HepG2 (cell line): ENCODE data around the gene RPLP2. TPM values are rescaled to one million over a fixed set of nuclear protein-coding genes. Genes with fewer than 3 reads are reported as not detected.

Source experiments
- ARHGAP35 ChIP-seq: sonication (generic); formaldehyde crosslinking; IDR thresholded peaks from 2 replicates; pipeline ENCODE4 v1.9.0; 2022; ENCODE audit warnings: mild to moderate bottlenecking, inconsistent platforms, moderate library complexity, missing genetic modification reagents, borderline replicate concordance
- CENPT ChIP-seq: sonication (generic); formaldehyde crosslinking; IDR thresholded peaks from 2 replicates; pipeline ENCODE4 v1.8.0; 2022; ENCODE audit warnings: low read depth, mild to moderate bottlenecking, moderate library complexity, missing genetic modification reagents
- IKZF4 ChIP-seq: sonication (generic); formaldehyde crosslinking; IDR thresholded peaks from 2 replicates; pipeline ENCODE4 v1.5.1; 2020; ENCODE audit warnings: borderline replicate concordance, mild to moderate bottlenecking, low read depth, missing genetic modification reagents; ENCODE audit errors: not compliant biosample characterization
- MED8 ChIP-seq: sonication (generic); formaldehyde crosslinking; IDR thresholded peaks from 2 replicates; pipeline ENCODE4 v1.8.1; 2023; ENCODE audit warnings: mild to moderate bottlenecking, missing genetic modification reagents; ENCODE audit not compliant: insufficient replicate concordance
- MTF2 ChIP-seq: sonication (generic); formaldehyde crosslinking; IDR thresholded peaks from 2 replicates; pipeline ENCODE4 v1.5.0; 2020; ENCODE audit warnings: missing genetic modification reagents, borderline replicate concordance
- NFATC3 ChIP-seq: sonication (generic); formaldehyde crosslinking; IDR thresholded peaks from 2 replicates; pipeline ENCODE4 v1.5.1; 2020; ENCODE audit warnings: mild to moderate bottlenecking, missing genetic modification reagents
- ZBTB7B ChIP-seq: sonication (generic); formaldehyde crosslinking; IDR thresholded peaks from 2 replicates; pipeline ENCODE4 v1.4.0; 2020; ENCODE audit warnings: missing genetic modification reagents
- ZBTB8A ChIP-seq: sonication (generic); formaldehyde crosslinking; IDR thresholded peaks from 2 replicates; pipeline ENCODE4 v1.4.0; 2020; ENCODE audit warnings: mild to moderate bottlenecking, low read depth, missing genetic modification reagents, borderline replicate concordance
- ZFP1 ChIP-seq: IDR thresholded peaks from 2 replicates; pipeline ENCODE4 v1.6.1; 2016
- ZFP36 ChIP-seq: fragments of 150-350 bp; IDR thresholded peaks from 2 replicates; pipeline ENCODE4 v1.6.1; 2018; ENCODE audit warnings: borderline replicate concordance, low read length, low read depth; ENCODE audit not compliant: partially characterized antibody
- ZIK1 ChIP-seq: sonication (generic); formaldehyde crosslinking; IDR thresholded peaks from 2 replicates; pipeline ENCODE4 v1.5.0; 2020; ENCODE audit warnings: mild to moderate bottlenecking, low read depth, missing genetic modification reagents, borderline replicate concordance
- ZKSCAN5 ChIP-seq: sonication (generic); formaldehyde crosslinking; IDR thresholded peaks from 2 replicates; pipeline ENCODE4 v1.5.1; 2020; ENCODE audit warnings: mild to moderate bottlenecking, missing genetic modification reagents
- ZNF101 ChIP-seq: sonication (generic); formaldehyde crosslinking; IDR thresholded peaks from 2 replicates; pipeline ENCODE4 v1.4.0; 2020; ENCODE audit warnings: mild to moderate bottlenecking, low read depth, missing genetic modification reagents, borderline replicate concordance
- ZNF230 ChIP-seq: sonication (generic); formaldehyde crosslinking; IDR thresholded peaks from 2 replicates; pipeline ENCODE4 v1.4.0; 2020; ENCODE audit warnings: mild to moderate bottlenecking, missing genetic modification reagents
- ZNF326 ChIP-seq: sonication (generic); formaldehyde crosslinking; IDR thresholded peaks from 2 replicates; pipeline ENCODE4 v1.4.0; 2020; ENCODE audit warnings: missing genetic modification reagents, borderline replicate concordance
- ZNF431 ChIP-seq: sonication (generic); formaldehyde crosslinking; IDR thresholded peaks from 2 replicates; pipeline ENCODE4 v1.9.0; 2022; ENCODE audit warnings: missing genetic modification reagents, low read depth, mild to moderate bottlenecking, borderline replicate concordance
- ZNF577 ChIP-seq: sonication (generic); formaldehyde crosslinking; IDR thresholded peaks from 2 replicates; pipeline ENCODE4 v1.4.0; 2020; ENCODE audit warnings: mild to moderate bottlenecking, low read depth, missing genetic modification reagents, borderline replicate concordance
- ZNF660 ChIP-seq: sonication (generic); formaldehyde crosslinking; IDR thresholded peaks from 2 replicates; pipeline ENCODE4 v1.5.1; 2020; ENCODE audit warnings: mild to moderate bottlenecking, low read depth, missing genetic modification reagents, borderline replicate concordance
- ZNF768 ChIP-seq: sonication (generic); formaldehyde crosslinking; IDR thresholded peaks from 2 replicates; pipeline ENCODE4 v1.4.0; 2020; ENCODE audit warnings: missing genetic modification reagents
- polyA plus RNA-seq, 8 experiments: library from polyadenylated mRNA; depleted of rRNA in 3 of 8; stranded (reverse) in 7 of 8; unstranded in 1 of 8; fragments of >200 nt; fragmentation: Illumina TruSeq in 4 of 8; extraction: Trizol in 4 of 8; gene quantifications; 2 replicates each; pipeline versions ENCODE4 v1.2.1 to v1.2.3, GENCODE V29; 2011 to 2016; ENCODE audit warnings: low read depth in 4 of 8, missing spikeins in 1 of 8, mixed read lengths in 1 of 8; ENCODE audit not compliant: insufficient read depth in 1 of 8
- total RNA-seq, 5 experiments: library from RNA; depleted of rRNA; stranded (reverse); fragments of >200 nt; fragmentation: Illumina TruSeq; extraction: Trizol; gene quantifications; 2 replicates each; pipeline ENCODE4 v1.2.3, GENCODE V29; 2016; ENCODE audit warnings: low read depth in 1 of 5
- TF ChIP-seq, protein P1 (sequence below): sonication (generic); formaldehyde crosslinking; IDR thresholded peaks from 2 replicates; pipeline ENCODE4 v1.4.0; 2020; ENCODE audit warnings: missing genetic modification reagents
- TF ChIP-seq, protein P2 (sequence below): sonication (generic); formaldehyde crosslinking; conservative IDR thresholded peaks from 2 replicates; pipeline ENCODE4 v1.8.0; 2022; ENCODE audit warnings: mild to moderate bottlenecking, moderate library complexity, missing genetic modification reagents
- TF ChIP-seq, protein P3 (sequence below): sonication (generic); formaldehyde crosslinking; conservative IDR thresholded peaks from 2 replicates; pipeline ENCODE4 v1.8.0; 2022; ENCODE audit warnings: low read depth, missing genetic modification reagents
- TF ChIP-seq, protein P4 (sequence below): sonication (generic); formaldehyde crosslinking; IDR thresholded peaks from 2 replicates; pipeline ENCODE4 v1.5.0; 2020; ENCODE audit warnings: missing genetic modification reagents

RPLP2 gene
- total and polyA plus RNA-seq, 2 of the 13 experiments (the other 11 are each of a cell fraction or from before 2014, with no cell fraction given) = 978 to 2,106 TPM

DNA sequence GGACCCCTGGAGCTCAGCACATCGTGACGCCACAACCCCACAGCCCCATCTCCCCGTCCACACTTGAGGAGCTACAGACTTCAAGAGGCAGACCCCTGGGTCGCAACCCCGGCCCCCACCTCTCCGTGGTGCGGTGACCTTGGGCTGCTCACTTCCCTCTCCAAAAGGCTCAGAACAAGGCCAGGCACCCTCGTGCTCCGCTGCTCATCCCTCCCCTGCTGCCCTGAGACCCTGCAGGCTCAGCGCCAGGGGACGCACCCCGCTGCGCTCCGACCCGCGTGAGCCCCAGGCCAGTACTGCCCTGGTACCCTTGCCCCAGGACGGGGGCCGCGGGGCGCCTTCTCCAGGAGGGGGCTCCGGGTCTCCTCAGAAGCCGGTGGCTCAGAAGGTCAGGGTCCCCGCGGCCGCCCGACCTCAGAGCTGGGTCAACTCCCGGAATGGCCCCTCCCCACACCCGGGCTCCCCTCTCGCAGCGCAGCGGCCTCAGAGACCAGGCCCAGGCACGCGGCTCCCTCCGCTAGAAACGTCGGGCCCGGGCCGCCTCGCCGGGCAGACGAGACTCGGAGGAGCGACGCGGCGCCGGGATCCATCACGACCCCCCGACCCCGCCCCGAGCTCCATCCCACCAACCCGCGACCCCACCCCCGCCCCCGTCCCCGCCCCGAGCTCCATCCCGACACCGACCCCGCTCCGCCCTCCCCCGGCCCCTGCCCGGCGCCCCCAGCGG lies 33.0 kb upstream of the RPLP2 start (continued):
- TF ChIP-seq, protein P1, sequence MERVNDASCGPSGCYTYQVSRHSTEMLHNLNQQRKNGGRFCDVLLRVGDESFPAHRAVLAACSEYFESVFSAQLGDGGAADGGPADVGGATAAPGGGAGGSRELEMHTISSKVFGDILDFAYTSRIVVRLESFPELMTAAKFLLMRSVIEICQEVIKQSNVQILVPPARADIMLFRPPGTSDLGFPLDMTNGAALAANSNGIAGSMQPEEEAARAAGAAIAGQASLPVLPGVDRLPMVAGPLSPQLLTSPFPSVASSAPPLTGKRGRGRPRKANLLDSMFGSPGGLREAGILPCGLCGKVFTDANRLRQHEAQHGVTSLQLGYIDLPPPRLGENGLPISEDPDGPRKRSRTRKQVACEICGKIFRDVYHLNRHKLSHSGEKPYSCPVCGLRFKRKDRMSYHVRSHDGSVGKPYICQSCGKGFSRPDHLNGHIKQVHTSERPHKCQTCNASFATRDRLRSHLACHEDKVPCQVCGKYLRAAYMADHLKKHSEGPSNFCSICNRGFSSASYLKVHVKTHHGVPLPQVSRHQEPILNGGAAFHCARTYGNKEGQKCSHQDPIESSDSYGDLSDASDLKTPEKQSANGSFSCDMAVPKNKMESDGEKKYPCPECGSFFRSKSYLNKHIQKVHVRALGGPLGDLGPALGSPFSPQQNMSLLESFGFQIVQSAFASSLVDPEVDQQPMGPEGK (CRISPR knock-in tag) = no peak; the same call in 1 of the 2 replicates
- peak; percentile 5; the same call in 1 of the 2 replicates for TF ChIP-seq ZNF768
- no peak for TF ChIP-seq ZNF577 (CRISPR knock-in tag)
- TF ChIP-seq IKZF4 = no peak
- TF ChIP-seq ZIK1 (CRISPR knock-in tag) = no peak
- TF ChIP-seq ZKSCAN5 (CRISPR knock-in tag) = no peak
- no peak for TF ChIP-seq ZNF101
- no peak; the same call in 1 of the 2 replicates for TF ChIP-seq MTF2 (CRISPR knock-in tag)
- TF ChIP-seq ZNF660 = no peak
- no peak for TF ChIP-seq ZBTB8A (CRISPR knock-in tag)
- 0 out of 2 replicates have a peak, but pooled peaks have one; percentile 52 for TF ChIP-seq NFATC3
- TF ChIP-seq MED8 (CRISPR knock-in tag) = no peak
- TF ChIP-seq, protein P2, sequence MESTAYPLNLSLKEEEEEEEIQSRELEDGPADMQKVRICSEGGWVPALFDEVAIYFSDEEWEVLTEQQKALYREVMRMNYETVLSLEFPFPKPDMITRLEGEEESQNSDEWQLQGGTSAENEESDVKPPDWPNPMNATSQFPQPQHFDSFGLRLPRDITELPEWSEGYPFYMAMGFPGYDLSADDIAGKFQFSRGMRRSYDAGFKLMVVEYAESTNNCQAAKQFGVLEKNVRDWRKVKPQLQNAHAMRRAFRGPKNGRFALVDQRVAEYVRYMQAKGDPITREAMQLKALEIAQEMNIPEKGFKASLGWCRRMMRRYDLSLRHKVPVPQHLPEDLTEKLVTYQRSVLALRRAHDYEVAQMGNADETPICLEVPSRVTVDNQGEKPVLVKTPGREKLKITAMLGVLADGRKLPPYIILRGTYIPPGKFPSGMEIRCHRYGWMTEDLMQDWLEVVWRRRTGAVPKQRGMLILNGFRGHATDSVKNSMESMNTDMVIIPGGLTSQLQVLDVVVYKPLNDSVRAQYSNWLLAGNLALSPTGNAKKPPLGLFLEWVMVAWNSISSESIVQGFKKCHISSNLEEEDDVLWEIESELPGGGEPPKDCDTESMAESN (CRISPR knock-in tag) = 0 out of 2 replicates have a peak, but pooled peaks have one; percentile 25
- no peak for TF ChIP-seq ZFP1 (CRISPR knock-in tag)
- no peak; the same call in 1 of the 2 replicates for TF ChIP-seq ARHGAP35 (CRISPR knock-in tag)
- TF ChIP-seq CENPT = no peak
- no peak for TF ChIP-seq ZFP36
- no peak for TF ChIP-seq ZNF326 (CRISPR knock-in tag)
- TF ChIP-seq ZBTB7B (CRISPR knock-in tag) = peak; percentile 73
- TF ChIP-seq ZNF230 = no peak
- TF ChIP-seq, protein P3, sequence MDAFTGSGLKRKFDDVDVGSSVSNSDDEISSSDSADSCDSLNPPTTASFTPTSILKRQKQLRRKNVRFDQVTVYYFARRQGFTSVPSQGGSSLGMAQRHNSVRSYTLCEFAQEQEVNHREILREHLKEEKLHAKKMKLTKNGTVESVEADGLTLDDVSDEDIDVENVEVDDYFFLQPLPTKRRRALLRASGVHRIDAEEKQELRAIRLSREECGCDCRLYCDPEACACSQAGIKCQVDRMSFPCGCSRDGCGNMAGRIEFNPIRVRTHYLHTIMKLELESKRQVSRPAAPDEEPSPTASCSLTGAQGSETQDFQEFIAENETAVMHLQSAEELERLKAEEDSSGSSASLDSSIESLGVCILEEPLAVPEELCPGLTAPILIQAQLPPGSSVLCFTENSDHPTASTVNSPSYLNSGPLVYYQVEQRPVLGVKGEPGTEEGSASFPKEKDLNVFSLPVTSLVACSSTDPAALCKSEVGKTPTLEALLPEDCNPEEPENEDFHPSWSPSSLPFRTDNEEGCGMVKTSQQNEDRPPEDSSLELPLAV (CRISPR knock-in tag) = no peak; the same call in 1 of the 2 replicates
- TF ChIP-seq, protein P4, sequence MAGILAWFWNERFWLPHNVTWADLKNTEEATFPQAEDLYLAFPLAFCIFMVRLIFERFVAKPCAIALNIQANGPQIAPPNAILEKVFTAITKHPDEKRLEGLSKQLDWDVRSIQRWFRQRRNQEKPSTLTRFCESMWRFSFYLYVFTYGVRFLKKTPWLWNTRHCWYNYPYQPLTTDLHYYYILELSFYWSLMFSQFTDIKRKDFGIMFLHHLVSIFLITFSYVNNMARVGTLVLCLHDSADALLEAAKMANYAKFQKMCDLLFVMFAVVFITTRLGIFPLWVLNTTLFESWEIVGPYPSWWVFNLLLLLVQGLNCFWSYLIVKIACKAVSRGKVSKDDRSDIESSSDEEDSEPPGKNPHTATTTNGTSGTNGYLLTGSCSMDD = no peak
- no peak; the same call in 1 of the 2 replicates for TF ChIP-seq ZNF431 (CRISPR knock-in tag)
